Lung (tissue), 12 donors: Measurements from ENCODE around the gene THTPA. TPM values are rescaled to one million over a fixed set of nuclear protein-coding genes. Genes with fewer than 3 reads are reported as not detected.
A peak's percentile ranks its signal among the peaks of the same experiment; 100 is the strongest.

ENCODE experiments used
- ATAC-seq: fragments of 200-7000 bp; cut with Tn5 transposase; one replicate; pipeline ENCODE4 v1.9.1; 2020; ENCODE audit warnings: moderate number of reproducible peaks; ENCODE audit not compliant: insufficient read depth, low FRiP score
- DNase-seq, 3 donors: peaks; one replicate each; pipeline ENCODE4 v3.0.0-alpha.2; 2013 to 2017
- H3K27ac ChIP-seq, 2 donors: one replicate each; pipeline ENCODE4 v1.5.1; 2013; ENCODE audit warnings: mild to moderate bottlenecking in 2 of 2, moderate library complexity in 2 of 2, control low read depth in 1 of 2, inconsistent platforms in 1 of 2, low read depth in 1 of 2, low read length in 1 of 2
- H3K27me3 ChIP-seq, 3 donors: one replicate each; pipeline ENCODE4 v1.5.1; 2013; ENCODE audit warnings: low read length in 2 of 3; ENCODE audit not compliant: control insufficient read depth in 3 of 3, insufficient read depth in 3 of 3
- H3K36me3 ChIP-seq, 4 donors: one replicate each; pipeline ENCODE4 v1.5.1; 2013; ENCODE audit warnings: low read length in 4 of 4, mild to moderate bottlenecking in 1 of 4, moderate library complexity in 1 of 4; ENCODE audit not compliant: control insufficient read depth in 4 of 4, insufficient read depth in 4 of 4
- H3K4me1 ChIP-seq, 5 donors: one replicate each; pipeline ENCODE4 v1.5.1; 2013; ENCODE audit warnings: low read length in 5 of 5, mild to moderate bottlenecking in 2 of 5, moderate library complexity in 1 of 5; ENCODE audit not compliant: control insufficient read depth in 5 of 5, insufficient read depth in 5 of 5
- H3K4me3 ChIP-seq: one replicate; pipeline ENCODE4 v1.5.1; 2013; ENCODE audit warnings: mild to moderate bottlenecking, control low read depth, moderate library complexity
- H3K9ac ChIP-seq, 2 donors: one replicate each; pipeline ENCODE4 v1.5.1; 2013; ENCODE audit warnings: low read length in 2 of 2, control low read depth in 1 of 2; ENCODE audit not compliant: insufficient read depth in 1 of 2
- H3K9me3 ChIP-seq, 4 donors: one replicate each; pipeline ENCODE4 v1.5.1; 2013; ENCODE audit warnings: low read length in 3 of 4, mild to moderate bottlenecking in 1 of 4, moderate library complexity in 1 of 4; ENCODE audit not compliant: control insufficient read depth in 4 of 4, insufficient read depth in 3 of 4
- WGBS, 2 donors: extraction: QIAGEN DNeasy Blood & Tissue Kit; methylation state at CpG; one replicate each; pipeline ENCODE4 v1.1.7; 2013; 5-methylcytosine and 5-hydroxymethylcytosine counted together
- polyA plus RNA-seq, 2 donors: library from polyadenylated mRNA; stranded (reverse); fragments of 200-250 nt; gene quantifications; one replicate each; pipeline ENCODE4 v1.2.1, GENCODE V29; 2013
- total RNA-seq, 2 donors: library from RNA; depleted of rRNA in 1 of 2; stranded (reverse); fragments of >200 nt in 1 of 2; gene quantifications; one replicate each; pipeline ENCODE4 v1.2.1, GENCODE V29; 2014 to 2021
- TF ChIP-seq, protein P1 (sequence below): IDR thresholded peaks from 2 replicates; pipeline ENCODE4 v1.5.1; 2012; ENCODE audit warnings: mild to moderate bottlenecking; ENCODE audit errors: control extremely low read depth, extremely low read depth
- donor health status: control.
- donor health status: control.
- donor health status: Bipolar disorder and iron deficiency.
- donor health status: healthy.
- donor health status: DM: yes; HTN: yes; CAD: no.

THTPA gene
- total and polyA plus RNA-seq, 4 donors = 7.7 to 22.1 (median 14.1) TPM

DNA sequence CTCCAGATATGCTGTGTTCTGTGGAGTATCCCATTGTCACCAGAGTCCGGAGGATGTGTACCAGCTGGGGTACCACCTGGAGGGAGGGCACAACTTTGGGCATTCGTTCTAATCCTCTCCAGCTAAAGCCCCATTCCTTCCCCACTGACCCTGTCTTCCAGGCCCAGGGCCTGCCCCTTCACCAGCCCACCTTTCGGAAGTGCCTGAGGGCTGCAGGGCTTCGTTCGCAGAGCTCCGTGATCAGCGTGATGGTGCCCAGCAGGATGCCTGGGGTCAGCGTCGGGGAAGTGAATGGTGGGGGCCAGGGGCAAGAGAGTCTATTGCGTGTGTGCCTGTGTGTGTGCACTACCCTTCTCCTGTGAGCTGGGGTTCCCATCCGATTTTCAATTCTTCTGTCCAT is 9.6 kb downstream of the THTPA start:
- WGBS, 2 donors = 91 to 95% methylated on average over 11 of the region's 11 CpGs
- H3K4me3 ChIP-seq = no peak overlapping the region
- peaks cover 0 to 18% (median 11%) of the 10 kb centered on the region in 4 donors for H3K36me3 ChIP-seq

DNA sequence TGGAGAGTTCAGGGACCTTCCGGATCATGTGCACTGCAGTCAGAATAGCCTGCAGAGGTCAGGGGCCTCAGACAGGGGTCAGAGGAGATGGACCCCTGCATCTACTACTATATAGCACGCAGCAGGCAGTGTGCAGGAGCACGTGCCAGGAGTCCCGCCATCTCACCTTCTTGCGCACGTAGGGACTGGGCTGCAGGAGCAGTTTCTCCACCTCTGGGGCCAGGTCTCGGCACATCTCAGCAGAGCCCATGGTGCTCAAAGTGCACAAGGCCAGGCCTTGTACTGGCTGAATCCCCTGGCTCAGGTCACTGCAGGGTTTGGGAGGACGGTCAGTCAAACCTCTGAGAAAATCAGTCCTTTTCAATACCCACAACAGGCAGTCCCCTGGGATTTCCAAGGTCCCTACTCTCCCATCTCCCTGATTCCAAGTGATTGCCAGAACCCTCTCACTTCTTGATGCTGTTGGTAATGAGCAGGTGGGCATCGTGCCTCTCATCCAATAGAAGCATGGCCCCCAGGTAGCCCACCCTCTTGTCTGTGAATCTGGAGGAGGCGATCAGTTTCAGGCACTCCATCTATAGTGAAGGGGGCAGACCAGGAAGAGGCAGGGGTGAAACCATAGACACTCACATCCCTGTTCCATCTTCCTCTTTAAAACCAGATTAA is 10.2 kb downstream of the THTPA start:
- Histone ChIP-seq H3K4me3 (no peak overlapping the region), H3K4me1 (peaks cover 0 to 21% (median 5%) of the 10 kb centered on the region in 5 donors), H3K27me3 (no peaks in the 10 kb centered on the region), H3K9ac (no peak overlapping the region), H3K9me3 (no peaks in the 10 kb centered on the region), H3K27ac (no peak overlapping the region), H3K36me3 (peaks cover 0 to 13% (median 9%) of the 10 kb centered on the region in 4 donors)
- 94 to 95% methylated on average over 10 of the region's 10 CpGs for WGBS, 2 donors
- TF ChIP-seq, protein P1, sequence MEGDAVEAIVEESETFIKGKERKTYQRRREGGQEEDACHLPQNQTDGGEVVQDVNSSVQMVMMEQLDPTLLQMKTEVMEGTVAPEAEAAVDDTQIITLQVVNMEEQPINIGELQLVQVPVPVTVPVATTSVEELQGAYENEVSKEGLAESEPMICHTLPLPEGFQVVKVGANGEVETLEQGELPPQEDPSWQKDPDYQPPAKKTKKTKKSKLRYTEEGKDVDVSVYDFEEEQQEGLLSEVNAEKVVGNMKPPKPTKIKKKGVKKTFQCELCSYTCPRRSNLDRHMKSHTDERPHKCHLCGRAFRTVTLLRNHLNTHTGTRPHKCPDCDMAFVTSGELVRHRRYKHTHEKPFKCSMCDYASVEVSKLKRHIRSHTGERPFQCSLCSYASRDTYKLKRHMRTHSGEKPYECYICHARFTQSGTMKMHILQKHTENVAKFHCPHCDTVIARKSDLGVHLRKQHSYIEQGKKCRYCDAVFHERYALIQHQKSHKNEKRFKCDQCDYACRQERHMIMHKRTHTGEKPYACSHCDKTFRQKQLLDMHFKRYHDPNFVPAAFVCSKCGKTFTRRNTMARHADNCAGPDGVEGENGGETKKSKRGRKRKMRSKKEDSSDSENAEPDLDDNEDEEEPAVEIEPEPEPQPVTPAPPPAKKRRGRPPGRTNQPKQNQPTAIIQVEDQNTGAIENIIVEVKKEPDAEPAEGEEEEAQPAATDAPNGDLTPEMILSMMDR = no peak
- ATAC-seq (no peak), DNase-seq (no peak)

More for the DNA sequence above, 9.6 kb downstream of the THTPA start:
- Histone ChIP-seq H3K9ac (no peak overlapping the region), H3K4me1 (peaks cover 0 to 21% (median 5%) of the 10 kb centered on the region in 5 donors), H3K27ac (no peak overlapping the region), H3K9me3 (no peaks in the 10 kb centered on the region), H3K27me3 (no peaks in the 10 kb centered on the region)
- no peak for ATAC-seq
- no peak for DNase-seq
- TF ChIP-seq, protein P1 = no peak

DNA sequence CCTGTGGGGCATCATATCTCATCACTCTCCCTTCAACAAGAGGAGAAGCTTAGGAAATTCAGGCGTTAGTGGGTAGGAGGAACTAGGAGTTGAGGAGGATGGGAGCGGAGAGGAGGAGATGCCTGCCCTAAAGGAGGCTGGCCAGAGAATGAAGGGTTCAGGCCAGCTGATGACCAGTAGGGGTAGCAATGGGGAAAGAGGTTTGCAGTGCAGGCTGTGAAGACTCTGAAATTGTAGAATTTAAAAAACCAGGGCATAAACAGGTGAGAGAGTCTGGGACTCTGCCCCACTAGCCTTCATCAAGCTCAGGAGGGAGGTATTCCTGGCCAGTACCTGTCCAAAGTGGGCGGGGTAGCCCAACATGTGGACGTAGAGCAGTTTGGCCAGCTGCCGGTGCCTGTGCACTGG is 10.7 kb downstream of the THTPA start:
- DNase-seq (peak in 1 of 3 donors; percentile 30), ATAC-seq (peak; percentile 8)
- H3K36me3 ChIP-seq = peaks cover 0 to 10% (median 8%) of the 10 kb centered on the region in 4 donors
- no peaks in the 10 kb centered on the region for H3K9me3 ChIP-seq
- peak overlapping the region; percentile 50 for H3K4me3 ChIP-seq
- peak overlapping the region in 1 of 2 donors; percentile 55 for H3K9ac ChIP-seq
- H3K4me1 ChIP-seq = peaks cover 0 to 21% (median 5%) of the 10 kb centered on the region in 5 donors
- H3K27ac ChIP-seq = peak overlapping the region in 1 of 2 donors; percentile 87
- 18 to 23% methylated on average over 5 of the region's 5 CpGs for WGBS, 2 donors
- TF ChIP-seq, protein P1 = no peak
- H3K27me3 ChIP-seq = peaks cover 0 to under 1% (median 0%) of the 10 kb centered on the region in 3 donors
